IMR-90 (cell line): ENCODE results near the gene MAP6. TPM values are rescaled to one million over a fixed set of nuclear protein-coding genes. Genes with fewer than 3 reads are reported as not detected.

ENCODE experiments used
- ATAC-seq: fragments of 200-7000 bp; cut with Tn5 transposase; 2 replicates; pipeline ENCODE4 v1.9.1; 2020; ENCODE audit warnings: low read depth, mild to moderate bottlenecking, moderate library complexity
- BruUV-seq: library from RNA; stranded (reverse); fragments of 400-500 nt; replicated peaks from 2 replicates; lab custom pipeline; 2021; lab: Mats Ljungman, UMichigan
- CTCF ChIA-PET: fragments of 300-600 bp; formaldehyde crosslinking; extraction: SDS; loops from one replicate; lab custom pipeline; 2021; ENCODE audit warnings: antibody characterized with exemption; lab: Yijun Ruan, JAX
- POLR2A ChIA-PET: fragments of 300-600 bp; sonication (Branson Sonifier 250); formaldehyde crosslinking; loops from one replicate; lab custom pipeline; 2022; ENCODE audit warnings: antibody characterized with exemption; ENCODE audit not compliant: unreplicated experiment; lab: Charles Lee
- DNase-seq: peaks from one replicate; pipeline ENCODE4 v3.0.0; 2013
- H2AFZ ChIP-seq: replicated peaks from 2 replicates; pipeline ENCODE3; 2013; ENCODE audit warnings: low read length, mild to moderate bottlenecking; ENCODE audit not compliant: poor library complexity
- H2AK5ac ChIP-seq: 2 replicates; pipeline ENCODE4 v1.6.1; 2013; ENCODE audit warnings: low read depth, low read length, inconsistent platforms
- H2AK9ac ChIP-seq: replicated peaks from 2 replicates; pipeline ENCODE3; 2013; ENCODE audit warnings: mild to moderate bottlenecking, low read depth, low read length, moderate library complexity; ENCODE audit not compliant: poor library complexity
- H2BK120ac ChIP-seq: 2 replicates; pipeline ENCODE4 v1.6.1; 2013; ENCODE audit warnings: low read depth, low read length, inconsistent platforms
- H2BK15ac ChIP-seq: 3 replicates; pipeline ENCODE4 v1.6.1; 2013; ENCODE audit warnings: low read depth, low read length, inconsistent platforms
- H2BK20ac ChIP-seq: 2 replicates; pipeline ENCODE4 v1.6.1; 2013; ENCODE audit warnings: low read depth, mild to moderate bottlenecking, inconsistent platforms, low read length, moderate library complexity
- H2BK5ac ChIP-seq: 2 replicates; pipeline ENCODE4 v1.6.1; 2013; ENCODE audit warnings: mild to moderate bottlenecking, low read depth, low read length, inconsistent platforms; ENCODE audit not compliant: poor library complexity, severe bottlenecking
- H3K14ac ChIP-seq: replicated peaks from 2 replicates; pipeline ENCODE4 v1.6.1; 2013; ENCODE audit warnings: low read depth, low read length, inconsistent platforms
- H3K18ac ChIP-seq: 2 replicates; pipeline ENCODE4 v1.6.1; 2013; ENCODE audit warnings: low read depth, low read length, control low read depth
- H3K23ac ChIP-seq: 2 replicates; pipeline ENCODE4 v1.6.1; 2013; ENCODE audit warnings: low read depth, low read length, inconsistent platforms
- H3K27ac ChIP-seq: 2 replicates; pipeline ENCODE4 v1.5.1; 2013; ENCODE audit warnings: mild to moderate bottlenecking, control low read depth, low read length; ENCODE audit not compliant: insufficient read depth
- H3K27me3 ChIP-seq: 2 replicates; pipeline ENCODE4 v1.6.1; 2013; ENCODE audit warnings: low read length; ENCODE audit not compliant: control insufficient read depth, insufficient read depth
- H3K36me3 ChIP-seq: 2 replicates; pipeline ENCODE4 v1.6.1; 2013; ENCODE audit warnings: low read length, mixed read lengths; ENCODE audit not compliant: control insufficient read depth, insufficient read depth
- H3K4ac ChIP-seq: 2 replicates; pipeline ENCODE4 v1.6.1; 2013; ENCODE audit warnings: low read depth, low read length, inconsistent platforms
- H3K4me1 ChIP-seq: 2 replicates; pipeline ENCODE4 v1.6.1; 2013; ENCODE audit warnings: low read length, mixed read lengths; ENCODE audit not compliant: control insufficient read depth, insufficient read depth
- H3K4me2 ChIP-seq: 2 replicates; pipeline ENCODE4 v1.6.1; 2013; ENCODE audit warnings: low read depth, mild to moderate bottlenecking, control low read depth, low read length, moderate library complexity
- H3K4me3 ChIP-seq: 2 replicates; pipeline ENCODE4 v1.5.1; 2013; ENCODE audit warnings: low read depth, mild to moderate bottlenecking, control low read depth, low read length, moderate library complexity; ENCODE audit not compliant: insufficient read depth
- H3K56ac ChIP-seq: 2 replicates; pipeline ENCODE4 v1.6.1; 2013; ENCODE audit warnings: low read length, inconsistent platforms; ENCODE audit not compliant: insufficient read depth; ENCODE audit errors: extremely low read depth
- H3K79me1 ChIP-seq, 2 experiments: 2 replicates each; pipeline ENCODE4 v1.6.1; 2013; ENCODE audit warnings: low read length in 2 of 2, inconsistent platforms in 1 of 2, low read depth in 1 of 2
- H3K9ac ChIP-seq: 2 replicates; pipeline ENCODE4 v1.6.1; 2013; ENCODE audit warnings: low read depth, low read length, control low read depth
- H3K9me1 ChIP-seq: 2 replicates; pipeline ENCODE4 v1.6.1; 2013; ENCODE audit warnings: low read length, inconsistent platforms; ENCODE audit not compliant: insufficient read depth
- H3K9me3 ChIP-seq: 2 replicates; pipeline ENCODE4 v1.6.1; 2013; ENCODE audit warnings: low read length; ENCODE audit not compliant: control insufficient read depth, insufficient read depth
- H4K20me1 ChIP-seq: 2 replicates; pipeline ENCODE4 v1.6.1; 2013; ENCODE audit warnings: low read length, inconsistent platforms; ENCODE audit not compliant: insufficient read depth
- H4K5ac ChIP-seq: 2 replicates; pipeline ENCODE4 v1.6.1; 2013; ENCODE audit warnings: mild to moderate bottlenecking, low read depth, low read length, control low read depth
- H4K8ac ChIP-seq, 2 experiments: 2 replicates each; pipeline ENCODE4 v1.6.1; 2013; ENCODE audit warnings: low read depth in 2 of 2, low read length in 2 of 2, control low read depth in 1 of 2, inconsistent platforms in 1 of 2
- H4K91ac ChIP-seq: 2 replicates; pipeline ENCODE4 v1.6.1; 2013; ENCODE audit warnings: low read depth, low read length, inconsistent platforms; ENCODE audit not compliant: insufficient read depth
- CEBPB ChIP-seq: IDR thresholded peaks from 2 replicates; pipeline ENCODE4 v1.6.1; 2012; ENCODE audit warnings: low read depth, low read length, improper control_type of control experiment
- FOS ChIP-seq: fragments of 150-350 bp; IDR thresholded peaks from 2 replicates; pipeline ENCODE4 v1.6.1; 2016; ENCODE audit warnings: low read depth, low read length
- MAZ ChIP-seq: IDR thresholded peaks from 2 replicates; pipeline ENCODE4 v1.6.1; 2012; ENCODE audit warnings: low read depth, mild to moderate bottlenecking, low read length, improper control_type of control experiment, moderate library complexity, borderline replicate concordance
- NFE2L2 ChIP-seq: fragments of 150-350 bp; IDR thresholded peaks from 2 replicates; pipeline ENCODE4 v1.6.1; 2016; ENCODE audit warnings: low read depth, mild to moderate bottlenecking, low read length
- POLR2A ChIP-seq: IDR thresholded peaks from 2 replicates; pipeline ENCODE4 v1.6.1; 2012; ENCODE audit warnings: mild to moderate bottlenecking, low read depth, low read length
- RAD21 ChIP-seq: IDR thresholded peaks from 2 replicates; pipeline ENCODE4 v1.6.1; 2012; ENCODE audit warnings: low read length, improper control_type of control experiment
- RCOR1 ChIP-seq: IDR thresholded peaks from 2 replicates; pipeline ENCODE4 v1.6.1; 2012; ENCODE audit warnings: mild to moderate bottlenecking, low read length, improper control_type of control experiment; ENCODE audit not compliant: insufficient replicate concordance
- WGBS, 2 experiments: methylation state at CpG; one replicate each; pipeline versions ENCODE4 v1.1.5 to v1.1.7; 2013; ENCODE audit warnings: missing lambda C conversion rate in 2 of 2; ENCODE audit not compliant: insufficient read length in 1 of 2; ENCODE audit errors: extremely low coverage in 2 of 2; 5-methylcytosine and 5-hydroxymethylcytosine counted together
- dilution Hi-C: fragments of 300-500 bp; cut with HindIII; formaldehyde crosslinking; loops from one replicate; pipeline ENCODE4 v1.14.3; 2018; ENCODE audit warnings: low sequenced_read_pairs; ENCODE audit not compliant: unreplicated experiment
- in situ Hi-C: fragments of 300-500 bp; cut with MboI; formaldehyde crosslinking; loops from 3 replicates; pipeline ENCODE4 v1.14.3; 2019; ENCODE audit warnings: low sequenced_read_pairs, inconsistent platforms, mixed read lengths
- intact Hi-C: fragments of 100-400 bp; cut with micrococcal nuclease; formaldehyde crosslinking; loops from 2 replicates; pipeline ENCODE4 v1.10.0; 2022
- polyA plus RNA-seq, 3 experiments: library from polyadenylated mRNA; depleted of rRNA; stranded (reverse); fragments of >200 nt; gene quantifications; 2 replicates each; pipeline ENCODE4 v1.2.3, GENCODE V29; 2012; ENCODE audit warnings: low replicate concordance in 1 of 3
- total RNA-seq: library from RNA; depleted of rRNA; stranded (reverse); fragments of >200 nt; gene quantifications from 2 replicates; pipeline ENCODE4 v1.2.3, GENCODE V29; 2012
- TF ChIP-seq, protein P1 (sequence below): conservative IDR thresholded peaks from 2 replicates; pipeline ENCODE4 v1.5.1; 2012; ENCODE audit warnings: mild to moderate bottlenecking, low read depth, low read length, improper control_type of control experiment

MAP6 gene
- total and polyA plus RNA-seq, 2 of the 4 experiments (the other 2 are of a cell fraction): 3.0 to 3.4 TPM

DNA sequence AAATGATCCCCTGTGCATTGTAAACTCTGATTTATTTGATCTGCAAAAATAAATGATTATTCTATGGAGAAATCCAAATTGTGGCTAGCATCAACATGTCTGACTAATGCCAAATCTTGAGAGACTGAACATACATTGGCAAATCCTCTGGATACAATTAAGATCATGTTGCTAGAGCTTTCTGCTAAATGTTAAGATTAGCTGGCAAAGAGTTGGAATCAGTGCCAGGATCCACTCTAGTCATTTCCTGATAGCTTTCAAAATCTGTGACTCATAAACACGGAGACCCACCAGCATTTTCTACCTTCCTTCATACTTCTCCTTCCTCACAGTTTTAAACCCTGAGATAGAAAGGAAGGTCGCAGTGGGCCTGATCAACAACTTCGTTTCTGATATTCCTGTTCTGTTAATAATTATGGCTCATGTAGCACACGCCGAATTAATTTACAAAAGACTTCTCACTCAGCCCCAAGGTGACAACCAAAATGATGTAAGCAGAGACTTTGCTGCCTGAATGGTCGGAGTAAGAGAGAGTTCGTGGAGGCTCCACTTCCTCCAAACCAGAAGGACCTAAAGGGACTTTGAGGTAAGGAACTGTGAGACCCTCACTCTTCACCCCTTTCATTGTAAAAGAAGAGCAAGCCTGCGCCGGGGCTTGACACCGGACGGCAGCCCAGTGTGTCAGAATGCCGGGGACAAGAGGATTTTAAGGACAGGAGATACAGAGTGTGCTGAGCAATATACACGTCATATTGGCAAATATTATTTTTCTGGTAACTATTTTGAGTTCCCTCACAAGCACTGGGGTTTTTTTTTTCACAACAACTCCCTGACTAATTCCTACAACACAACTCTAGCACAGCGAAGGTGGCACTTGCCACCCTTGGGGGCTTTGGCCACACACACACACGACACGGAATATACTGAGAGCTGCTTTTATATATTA, 64.8 kb downstream of the MAP6 start:
- peak overlapping the region; percentile 91 for H2BK5ac ChIP-seq
- WGBS, 2 experiments: no CpG with 5 or more reads among the region's 16 CpGs
- peak overlapping the region; percentile 90 for H4K5ac ChIP-seq
- no peaks in the 10 kb centered on the region for H3K79me1 ChIP-seq
- peak overlapping the region; percentile 28; the same call in 1 of the 2 replicates for H3K23ac ChIP-seq
- H2BK120ac ChIP-seq: peak overlapping the region; percentile 96
- H3K4me2 ChIP-seq: peak overlapping the region; percentile 33
- POLR2A ChIA-PET: no interaction called here
- no peak for TF ChIP-seq RCOR1
- peak; percentile 71 for TF ChIP-seq FOS
- TF ChIP-seq, protein P1, sequence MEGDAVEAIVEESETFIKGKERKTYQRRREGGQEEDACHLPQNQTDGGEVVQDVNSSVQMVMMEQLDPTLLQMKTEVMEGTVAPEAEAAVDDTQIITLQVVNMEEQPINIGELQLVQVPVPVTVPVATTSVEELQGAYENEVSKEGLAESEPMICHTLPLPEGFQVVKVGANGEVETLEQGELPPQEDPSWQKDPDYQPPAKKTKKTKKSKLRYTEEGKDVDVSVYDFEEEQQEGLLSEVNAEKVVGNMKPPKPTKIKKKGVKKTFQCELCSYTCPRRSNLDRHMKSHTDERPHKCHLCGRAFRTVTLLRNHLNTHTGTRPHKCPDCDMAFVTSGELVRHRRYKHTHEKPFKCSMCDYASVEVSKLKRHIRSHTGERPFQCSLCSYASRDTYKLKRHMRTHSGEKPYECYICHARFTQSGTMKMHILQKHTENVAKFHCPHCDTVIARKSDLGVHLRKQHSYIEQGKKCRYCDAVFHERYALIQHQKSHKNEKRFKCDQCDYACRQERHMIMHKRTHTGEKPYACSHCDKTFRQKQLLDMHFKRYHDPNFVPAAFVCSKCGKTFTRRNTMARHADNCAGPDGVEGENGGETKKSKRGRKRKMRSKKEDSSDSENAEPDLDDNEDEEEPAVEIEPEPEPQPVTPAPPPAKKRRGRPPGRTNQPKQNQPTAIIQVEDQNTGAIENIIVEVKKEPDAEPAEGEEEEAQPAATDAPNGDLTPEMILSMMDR: no peak
- 0 out of 2 replicates have a peak, but pooled peaks have one; percentile 45 for TF ChIP-seq POLR2A
- peak; percentile 71 for TF ChIP-seq CEBPB
- no peak for TF ChIP-seq NFE2L2
- peak; percentile 1; the same call in 1 of the 2 replicates for TF ChIP-seq RAD21
- TF ChIP-seq MAZ: no peak
- CTCF ChIA-PET: interaction anchor here (0.9 kb wide), 1 partner anchor 102 kb away, joined by 3 read pairs; no protein-coding TSS in a partner anchor
- H3K4me3 ChIP-seq: no peak overlapping the region
- H2AFZ ChIP-seq: peak overlapping the region; percentile 77
- peak overlapping the region; percentile 96 for H3K18ac ChIP-seq
- peak; percentile 96 for DNase-seq
- peak overlapping the region; percentile 79 for H2AK5ac ChIP-seq
- peak overlapping the region; percentile 54; the same call in 1 of the 3 replicates for H2BK15ac ChIP-seq
- no peaks in the 10 kb centered on the region for H3K9me3 ChIP-seq
- peak overlapping the region; percentile 74 for H2AK9ac ChIP-seq
- peaks cover 15% of the 10 kb centered on the region for H3K4me1 ChIP-seq
- peak overlapping the region; percentile 4 to 86 for H4K8ac ChIP-seq
- no peak overlapping the region for H3K9ac ChIP-seq
- BruUV-seq: no TSS peak
- peak overlapping the region; percentile 61 for H3K14ac ChIP-seq
- H4K91ac ChIP-seq: peak overlapping the region; percentile 79
- peak; percentile 71 for ATAC-seq
- H4K20me1 ChIP-seq: no peaks in the 10 kb centered on the region
- intact Hi-C loops (loop anchor here (2.0 to 5.0 kb wide), 2 partner anchors 31 to 53 kb away; no protein-coding TSS in a partner anchor), in situ Hi-C loops (no loop called here), dilution Hi-C loops (no loop called here)
- H3K36me3 ChIP-seq: no peaks in the 10 kb centered on the region
- H2BK20ac ChIP-seq: peak overlapping the region; percentile 96
- peak overlapping the region; percentile 91 for H3K4ac ChIP-seq
- H3K56ac ChIP-seq: no peak overlapping the region; the same call in 1 of the 2 replicates
- H3K27ac ChIP-seq: peak overlapping the region; percentile 72
- H3K27me3 ChIP-seq: 0 out of 2 replicates have a peak, but pooled peaks cover under 1% of the 10 kb centered on the region
- peaks cover 17% of the 10 kb centered on the region for H3K9me1 ChIP-seq
